GM12878 (cell line): ENCODE measurements around the gene MTMR1.

ENCODE experiments used
- ESRRA ChIP-seq: IDR thresholded peaks from 2 replicates; pipeline ENCODE4 v1.6.1; 2012; ENCODE audit warnings: mild to moderate bottlenecking, low read length, improper control_type of control experiment
- EZH2 ChIP-seq: IDR thresholded peaks from 2 replicates; pipeline ENCODE4 v1.6.1; 2012; ENCODE audit warnings: low read depth, mild to moderate bottlenecking, control low read depth, inconsistent platforms, low read length, borderline replicate concordance; ENCODE audit not compliant: control insufficient read depth
- NFXL1 ChIP-seq: fragments of 450-650 bp; IDR thresholded peaks from 2 replicates; pipeline ENCODE4 v1.6.1; 2017; ENCODE audit warnings: antibody characterized with exemption, mild to moderate bottlenecking, borderline replicate concordance
- POLR2AphosphoS5 ChIP-seq: IDR thresholded peaks from 2 replicates; pipeline ENCODE4 v1.6.1; 2011; ENCODE audit warnings: mild to moderate bottlenecking, low read length, inconsistent platforms
- SMC3 ChIP-seq: IDR thresholded peaks from 2 replicates; pipeline ENCODE4 v1.6.1; 2011; ENCODE audit warnings: low read length, improper control_type of control experiment, borderline replicate concordance
- SREBF2 ChIP-seq: IDR thresholded peaks from 2 replicates; pipeline ENCODE4 v1.6.1; 2012; ENCODE audit warnings: mild to moderate bottlenecking, low read length
- TF ChIP-seq, protein P1 (sequence below): fragments of 450-650 bp; IDR thresholded peaks from 2 replicates; pipeline ENCODE4 v1.6.1; 2018; ENCODE audit warnings: mild to moderate bottlenecking, low read depth, moderate library complexity; ENCODE audit not compliant: partially characterized antibody
- TF ChIP-seq, protein P2 (sequence below), 3 experiments: IDR thresholded peaks in 2 of 3; conservative IDR thresholded peaks in 1 of 3; 2 replicates each; pipeline ENCODE4 v1.5.1; 2011; ENCODE audit warnings: low read depth in 3 of 3, low read length in 3 of 3, mild to moderate bottlenecking in 3 of 3, control low read depth in 2 of 3, moderate library complexity in 2 of 3, inconsistent platforms in 1 of 3, mixed read lengths in 1 of 3; ENCODE audit not compliant: control insufficient read depth in 2 of 3, insufficient read depth in 1 of 3; ENCODE audit errors: extremely low read depth in 1 of 3

DNA sequence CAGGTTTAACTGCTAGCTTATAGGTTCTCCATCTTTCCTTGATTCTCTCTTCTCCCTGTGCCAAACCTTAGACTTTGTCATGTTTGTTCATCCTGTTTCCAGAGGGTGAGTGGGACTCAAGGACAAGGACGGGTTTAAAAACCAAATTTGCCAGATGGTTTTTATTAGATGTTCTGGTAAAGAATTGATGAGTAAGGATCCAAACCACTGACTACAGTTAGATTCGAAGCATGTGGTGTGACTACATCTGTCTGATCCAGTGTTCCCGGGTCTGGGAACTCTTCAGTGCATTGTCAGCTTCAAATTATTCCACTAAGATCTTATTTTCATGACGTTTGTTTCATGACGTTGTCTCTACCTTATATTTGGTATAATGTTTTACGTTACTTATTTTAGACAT is 37.5 kb downstream of the MTMR1 start:
- no peak for TF ChIP-seq NFXL1
- TF ChIP-seq SMC3: no peak
- TF ChIP-seq, protein P1, sequence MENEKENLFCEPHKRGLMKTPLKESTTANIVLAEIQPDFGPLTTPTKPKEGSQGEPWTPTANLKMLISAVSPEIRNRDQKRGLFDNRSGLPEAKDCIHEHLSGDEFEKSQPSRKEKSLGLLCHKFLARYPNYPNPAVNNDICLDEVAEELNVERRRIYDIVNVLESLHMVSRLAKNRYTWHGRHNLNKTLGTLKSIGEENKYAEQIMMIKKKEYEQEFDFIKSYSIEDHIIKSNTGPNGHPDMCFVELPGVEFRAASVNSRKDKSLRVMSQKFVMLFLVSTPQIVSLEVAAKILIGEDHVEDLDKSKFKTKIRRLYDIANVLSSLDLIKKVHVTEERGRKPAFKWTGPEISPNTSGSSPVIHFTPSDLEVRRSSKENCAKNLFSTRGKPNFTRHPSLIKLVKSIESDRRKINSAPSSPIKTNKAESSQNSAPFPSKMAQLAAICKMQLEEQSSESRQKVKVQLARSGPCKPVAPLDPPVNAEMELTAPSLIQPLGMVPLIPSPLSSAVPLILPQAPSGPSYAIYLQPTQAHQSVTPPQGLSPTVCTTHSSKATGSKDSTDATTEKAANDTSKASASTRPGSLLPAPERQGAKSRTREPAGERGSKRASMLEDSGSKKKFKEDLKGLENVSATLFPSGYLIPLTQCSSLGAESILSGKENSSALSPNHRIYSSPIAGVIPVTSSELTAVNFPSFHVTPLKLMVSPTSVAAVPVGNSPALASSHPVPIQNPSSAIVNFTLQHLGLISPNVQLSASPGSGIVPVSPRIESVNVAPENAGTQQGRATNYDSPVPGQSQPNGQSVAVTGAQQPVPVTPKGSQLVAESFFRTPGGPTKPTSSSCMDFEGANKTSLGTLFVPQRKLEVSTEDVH: no peak
- TF ChIP-seq, protein P2, sequence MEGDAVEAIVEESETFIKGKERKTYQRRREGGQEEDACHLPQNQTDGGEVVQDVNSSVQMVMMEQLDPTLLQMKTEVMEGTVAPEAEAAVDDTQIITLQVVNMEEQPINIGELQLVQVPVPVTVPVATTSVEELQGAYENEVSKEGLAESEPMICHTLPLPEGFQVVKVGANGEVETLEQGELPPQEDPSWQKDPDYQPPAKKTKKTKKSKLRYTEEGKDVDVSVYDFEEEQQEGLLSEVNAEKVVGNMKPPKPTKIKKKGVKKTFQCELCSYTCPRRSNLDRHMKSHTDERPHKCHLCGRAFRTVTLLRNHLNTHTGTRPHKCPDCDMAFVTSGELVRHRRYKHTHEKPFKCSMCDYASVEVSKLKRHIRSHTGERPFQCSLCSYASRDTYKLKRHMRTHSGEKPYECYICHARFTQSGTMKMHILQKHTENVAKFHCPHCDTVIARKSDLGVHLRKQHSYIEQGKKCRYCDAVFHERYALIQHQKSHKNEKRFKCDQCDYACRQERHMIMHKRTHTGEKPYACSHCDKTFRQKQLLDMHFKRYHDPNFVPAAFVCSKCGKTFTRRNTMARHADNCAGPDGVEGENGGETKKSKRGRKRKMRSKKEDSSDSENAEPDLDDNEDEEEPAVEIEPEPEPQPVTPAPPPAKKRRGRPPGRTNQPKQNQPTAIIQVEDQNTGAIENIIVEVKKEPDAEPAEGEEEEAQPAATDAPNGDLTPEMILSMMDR (IDR thresholded peaks at IDR 0.05 in 2 of 3, conservative IDR thresholded peaks at IDR 0.05 in 1 of 3; ENCODE audit: control insufficient read depth in 2 of 3, extremely low read depth in 1 of 3, insufficient read depth in 1 of 3, low read depth in 3 of 3, low read length in 3 of 3): no peak
- TF ChIP-seq POLR2AphosphoS5: no peak
- no peak for TF ChIP-seq SREBF2
- no peak for TF ChIP-seq EZH2
- TF ChIP-seq ESRRA: no peak
